K562 (cell line): Measurements from ENCODE around the gene KAT2B.

Source experiments
- GABPA ChIP-seq: fragments of 200-800 bp; sonication (Bioruptor generic); conservative IDR thresholded peaks from 2 replicates; pipeline ENCODE4 v1.6.1; 2016; ENCODE audit warnings: low read depth, missing genetic modification characterization, missing compliant biosample characterization
- MYBL2 ChIP-seq, 2 experiments: fragments of 450-650 bp in 1 of 2; sonication (generic) in 1 of 2; formaldehyde crosslinking in 1 of 2; IDR thresholded peaks; 2 replicates each; pipeline versions ENCODE4 v1.6.1 to v1.8.1; 2017 to 2022; ENCODE audit warnings: borderline replicate concordance in 1 of 2, inconsistent platforms in 1 of 2, low read depth in 1 of 2, mild to moderate bottlenecking in 1 of 2, missing genetic modification reagents in 1 of 2, moderate library complexity in 1 of 2
- SNRNP70 ChIP-seq: fragments of 200-400 bp; formaldehyde crosslinking; optimal IDR thresholded peaks from 2 replicates; pipeline ENCODE3; 2017; ENCODE audit warnings: low read depth, low read length
- TF ChIP-seq, protein P1 (sequence below), 3 experiments: IDR thresholded peaks in 2 of 3; conservative IDR thresholded peaks in 1 of 3; 2 replicates each; pipeline ENCODE4 v1.5.1; 2011 to 2012; ENCODE audit warnings: low read length in 3 of 3, mild to moderate bottlenecking in 3 of 3, control low read depth in 2 of 3, improper control_type of control experiment in 1 of 3, inconsistent platforms in 1 of 3, low read depth in 1 of 3, mixed read lengths in 1 of 3, moderate library complexity in 1 of 3; ENCODE audit not compliant: insufficient read depth in 2 of 3

DNA sequence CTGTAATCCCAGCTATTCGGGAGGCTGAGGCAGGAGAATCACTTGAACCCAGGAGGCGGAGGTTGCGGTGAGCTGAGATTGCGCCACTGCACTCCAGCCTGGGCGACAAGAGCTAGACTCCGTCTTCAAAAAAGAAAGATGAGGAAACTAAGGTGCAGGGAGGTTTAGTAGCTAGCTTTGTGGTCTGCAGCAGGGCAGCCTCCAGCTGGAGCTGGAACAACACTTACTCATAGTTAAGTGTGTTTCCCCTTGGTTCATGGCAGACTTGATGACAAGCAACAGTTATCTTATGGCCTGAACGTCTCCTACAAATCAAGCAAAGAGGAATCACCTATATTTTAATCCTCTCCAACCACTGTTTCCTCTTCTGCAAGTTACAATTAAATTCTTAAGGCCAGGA is 12.6 kb downstream of the KAT2B start:
- TF ChIP-seq SNRNP70 (no peak), GABPA (tag) (no peak), MYBL2 (IDR thresholded peaks at IDR 0.05; ENCODE audit: low read depth) (no peak), MYBL2 (CRISPR knock-in tag; IDR thresholded peaks at IDR 0.05; ENCODE audit: borderline replicate concordance) (no peak)
- TF ChIP-seq, protein P1, sequence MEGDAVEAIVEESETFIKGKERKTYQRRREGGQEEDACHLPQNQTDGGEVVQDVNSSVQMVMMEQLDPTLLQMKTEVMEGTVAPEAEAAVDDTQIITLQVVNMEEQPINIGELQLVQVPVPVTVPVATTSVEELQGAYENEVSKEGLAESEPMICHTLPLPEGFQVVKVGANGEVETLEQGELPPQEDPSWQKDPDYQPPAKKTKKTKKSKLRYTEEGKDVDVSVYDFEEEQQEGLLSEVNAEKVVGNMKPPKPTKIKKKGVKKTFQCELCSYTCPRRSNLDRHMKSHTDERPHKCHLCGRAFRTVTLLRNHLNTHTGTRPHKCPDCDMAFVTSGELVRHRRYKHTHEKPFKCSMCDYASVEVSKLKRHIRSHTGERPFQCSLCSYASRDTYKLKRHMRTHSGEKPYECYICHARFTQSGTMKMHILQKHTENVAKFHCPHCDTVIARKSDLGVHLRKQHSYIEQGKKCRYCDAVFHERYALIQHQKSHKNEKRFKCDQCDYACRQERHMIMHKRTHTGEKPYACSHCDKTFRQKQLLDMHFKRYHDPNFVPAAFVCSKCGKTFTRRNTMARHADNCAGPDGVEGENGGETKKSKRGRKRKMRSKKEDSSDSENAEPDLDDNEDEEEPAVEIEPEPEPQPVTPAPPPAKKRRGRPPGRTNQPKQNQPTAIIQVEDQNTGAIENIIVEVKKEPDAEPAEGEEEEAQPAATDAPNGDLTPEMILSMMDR (IDR thresholded peaks at IDR 0.05 in 2 of 3, conservative IDR thresholded peaks at IDR 0.05 in 1 of 3; ENCODE audit: insufficient read depth in 2 of 3, low read depth in 1 of 3, low read length in 3 of 3), result no peak
